GM19023 (cell line): ENCODE results near the gene CLIP2.
"Not testable (repeated sequence)": the region's sequence is repeated elsewhere in the genome, so short reads cannot be mapped to it uniquely, and the experiment has no call there.

ENCODE experiments used
- ATAC-seq: cut with Tn5 transposase; IDR thresholded peaks from one replicate; pipeline ENCODE4 v1.9.1; 2021; ENCODE audit warnings: mild to moderate bottlenecking, moderate library complexity; ENCODE audit not compliant: unreplicated experiment

The CLIP2 gene

DNA sequence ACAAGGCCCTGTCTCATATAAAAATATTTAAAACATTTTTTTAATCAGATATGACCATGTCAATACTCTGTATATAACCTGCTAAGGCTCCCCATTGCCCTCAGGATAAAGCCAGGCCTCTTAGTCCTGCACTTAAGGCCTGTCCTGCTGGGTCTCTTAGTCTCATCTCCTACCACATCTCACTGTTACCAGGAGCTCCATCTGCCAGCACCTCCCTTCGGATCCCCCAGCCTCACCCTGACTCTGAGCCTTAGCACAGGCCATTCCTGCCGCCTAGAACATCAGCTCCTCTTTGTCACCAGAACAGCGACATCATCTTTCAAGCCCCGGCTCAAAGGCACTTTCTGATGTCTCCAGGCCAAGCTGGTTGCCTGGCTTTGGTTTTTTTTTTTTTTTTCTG is 138.8 kb downstream of the CLIP2 start:
- ATAC-seq: no peak

GRCh38 chr7:74429153-74429747 is 140.0 kb downstream of the CLIP2 start:
- ATAC-seq: no peak

DNA sequence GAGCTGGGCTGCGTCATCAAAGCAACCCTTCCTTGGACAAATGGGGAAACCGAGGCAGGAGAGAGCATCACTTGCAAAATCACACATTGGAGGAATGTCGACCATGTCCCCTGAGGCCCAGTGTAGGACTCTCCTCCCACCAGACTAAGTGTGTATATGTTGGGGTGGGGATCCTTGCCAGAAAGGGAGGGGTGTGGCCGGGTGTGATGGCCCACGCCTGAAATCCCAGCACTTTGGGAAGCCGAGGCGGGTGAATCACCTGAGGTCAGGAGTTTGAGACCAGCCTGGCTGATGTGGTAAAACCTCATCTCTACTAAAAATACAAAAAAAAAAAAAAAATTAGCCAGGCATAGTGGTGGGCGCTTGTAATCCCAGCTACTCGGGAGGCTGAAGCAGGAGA is 141.2 kb downstream of the CLIP2 start:
- not testable (repeated sequence) for ATAC-seq

GRCh38 chr7:74430961-74431466 is 141.8 kb downstream of the CLIP2 start:
- no peak for ATAC-seq

GRCh38 chr7:74437291-74437571 is 148.0 kb downstream of the CLIP2 start:
- not testable (repeated sequence) for ATAC-seq

DNA sequence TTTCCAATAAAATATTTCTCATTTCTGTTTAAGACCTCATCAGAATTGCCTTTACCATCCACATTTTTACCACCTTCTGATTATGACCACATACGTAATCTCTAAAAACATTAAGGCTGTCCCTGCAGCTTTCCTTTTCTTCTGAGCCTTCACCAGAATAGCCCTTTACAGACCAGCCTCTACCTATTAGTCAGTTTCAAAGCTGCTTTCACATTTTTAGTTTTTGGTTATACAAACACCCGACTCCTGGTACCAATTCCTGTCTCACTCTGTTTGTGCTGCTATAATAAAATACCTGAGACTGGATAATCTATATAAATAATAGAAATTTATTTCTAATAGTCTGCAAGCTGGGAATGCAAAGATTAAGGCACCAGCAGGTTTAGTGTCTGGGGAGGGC is 149.1 kb downstream of the CLIP2 start:
- no peak for ATAC-seq

DNA sequence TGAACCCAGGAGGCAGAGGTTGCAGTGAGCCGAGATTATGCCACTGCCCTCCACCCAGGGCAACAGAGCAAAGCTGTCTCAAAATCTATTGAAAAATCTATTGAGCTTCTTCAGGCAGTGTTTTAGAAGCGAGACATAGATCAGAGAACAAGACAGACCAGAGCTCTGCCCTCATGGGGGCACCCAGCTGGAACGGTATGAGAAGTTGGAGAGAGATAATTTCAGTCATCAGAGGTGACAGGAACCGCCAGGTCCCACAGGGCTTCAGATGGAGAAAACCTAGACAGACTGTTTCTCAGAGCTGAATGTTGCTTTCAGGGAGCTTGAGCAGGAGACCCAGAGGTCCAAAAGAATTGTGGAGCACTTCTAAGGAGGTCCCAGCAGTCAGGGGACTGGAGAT is 150.3 kb downstream of the CLIP2 start:
- ATAC-seq: no peak

DNA sequence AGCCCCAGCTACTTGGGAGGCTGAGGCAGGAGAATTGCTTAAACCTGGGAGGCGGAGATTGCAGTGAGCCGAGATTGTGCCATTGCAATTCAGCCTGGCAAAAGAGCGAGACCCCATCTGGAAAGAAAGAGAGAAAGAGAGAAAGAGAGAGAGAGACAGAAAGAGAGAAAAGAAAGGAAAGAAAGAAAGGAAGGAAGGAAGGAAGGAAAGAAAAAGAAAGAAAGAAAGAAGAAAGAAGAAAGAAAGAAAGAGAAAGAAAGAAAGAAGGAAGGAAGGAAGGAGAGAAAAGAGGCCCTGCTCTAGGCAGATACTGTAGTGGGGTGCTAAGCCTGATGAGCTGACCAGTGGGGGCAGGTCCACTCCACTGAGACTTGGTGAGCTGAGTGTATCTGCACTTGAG is 150.9 kb downstream of the CLIP2 start:
- not testable (repeated sequence) for ATAC-seq

DNA sequence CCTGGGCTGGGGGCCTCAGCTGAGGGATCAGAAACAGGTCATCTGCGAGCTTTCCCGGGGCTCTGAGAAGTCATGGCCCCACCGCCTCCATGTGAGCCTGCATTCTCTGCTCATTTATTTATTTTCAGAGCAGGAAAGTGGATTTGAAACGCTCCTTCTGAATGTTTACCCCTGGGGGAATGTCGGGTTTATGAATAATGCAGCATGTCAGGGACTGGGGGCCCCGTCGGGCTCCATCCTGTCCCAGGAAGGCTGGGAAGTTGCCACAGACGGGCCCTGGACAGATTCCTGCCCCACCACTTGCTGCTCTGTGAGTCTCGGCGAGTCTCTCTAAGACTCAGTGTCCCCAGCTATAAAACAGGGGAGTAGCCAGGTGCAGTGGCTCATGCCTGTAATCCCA is 152.6 kb downstream of the CLIP2 start:
- no peak for ATAC-seq

DNA sequence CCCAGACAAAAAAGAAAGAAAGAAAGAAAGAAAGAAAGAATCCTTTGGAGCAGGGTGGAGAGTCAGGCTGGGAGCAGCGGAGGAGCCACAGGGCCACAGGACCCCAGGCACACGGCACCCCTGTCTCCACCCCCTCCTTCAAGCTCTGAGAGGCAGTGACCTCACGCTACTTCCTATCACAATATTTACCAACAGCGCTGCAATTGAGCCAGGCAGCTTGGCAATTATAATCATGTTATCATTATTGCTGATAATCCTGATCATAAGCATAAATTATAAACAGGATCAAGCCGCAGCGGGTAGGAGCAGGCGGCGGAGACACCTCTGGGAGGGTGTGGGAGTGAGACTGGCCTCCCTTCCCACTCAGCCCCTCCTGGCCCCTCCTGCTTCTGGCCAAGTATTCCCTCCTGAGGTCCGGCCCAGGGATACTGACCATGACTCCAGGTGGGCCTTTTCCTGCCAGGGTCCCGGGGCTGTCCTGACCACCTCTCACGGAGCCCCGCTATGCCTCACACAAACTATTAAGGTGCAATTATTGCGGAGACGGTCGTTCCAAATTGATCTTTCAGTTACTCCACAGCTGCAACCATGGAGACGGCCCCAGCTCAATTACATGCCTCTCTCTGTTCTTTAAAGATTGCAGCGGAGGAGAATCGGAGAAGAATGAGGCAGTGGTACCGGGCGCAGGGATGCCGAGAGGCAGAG is 154.5 kb downstream of the CLIP2 start:
- no peak for ATAC-seq

GRCh38 chr7:74449144-74449543 is 159.9 kb downstream of the CLIP2 start:
- no peak for ATAC-seq

GRCh38 chr7:74449809-74450397 is 160.7 kb downstream of the CLIP2 start:
- no peak for ATAC-seq

- no peak for ATAC-seq
These were observed 163.6 kb downstream of the CLIP2 start for GRCh38 chr7:74452748-74453321.

DNA sequence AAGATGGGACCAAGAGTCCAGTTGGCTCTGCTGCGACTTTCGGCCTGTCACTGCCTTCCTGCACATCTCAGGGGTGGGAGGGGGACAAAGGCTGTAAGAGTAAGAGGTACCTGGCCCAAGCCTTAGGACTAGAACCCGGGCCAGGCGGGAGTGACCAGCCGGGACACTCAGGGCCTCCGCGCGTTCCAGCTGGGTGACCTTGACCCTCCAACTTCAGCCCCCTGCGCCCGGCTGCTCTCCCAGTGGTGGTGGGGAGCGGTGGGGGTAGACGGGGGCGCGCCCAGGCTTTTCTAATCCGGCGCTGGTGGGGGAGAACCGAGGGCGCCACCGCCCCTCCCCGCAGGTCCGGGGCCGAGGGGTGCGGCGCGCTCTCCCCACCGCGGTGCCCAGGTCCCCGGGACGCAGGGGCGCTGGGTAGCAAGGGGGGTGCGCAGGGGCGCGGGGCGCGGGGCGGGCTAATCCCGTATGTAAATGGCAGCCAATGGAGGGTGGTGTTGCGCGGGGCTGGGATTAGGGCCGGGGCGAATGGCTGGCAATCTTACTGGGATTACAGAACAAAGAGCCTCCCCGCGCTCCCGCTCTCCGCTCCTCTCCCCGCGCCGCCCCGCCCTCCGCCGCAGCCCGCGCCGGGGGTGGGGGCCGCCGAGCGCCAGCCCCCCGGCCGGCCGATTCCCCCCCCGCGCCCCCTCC is 164.3 kb downstream of the CLIP2 start, which contains the start of gene GTF2IRD1:
GTF2IRD1 (plus strand) TSS at position 585 of the 690 bp plus-strand sequence. CDS start 54,175 bp downstream, outside the sequence.
- ATAC-seq: no peak

DNA sequence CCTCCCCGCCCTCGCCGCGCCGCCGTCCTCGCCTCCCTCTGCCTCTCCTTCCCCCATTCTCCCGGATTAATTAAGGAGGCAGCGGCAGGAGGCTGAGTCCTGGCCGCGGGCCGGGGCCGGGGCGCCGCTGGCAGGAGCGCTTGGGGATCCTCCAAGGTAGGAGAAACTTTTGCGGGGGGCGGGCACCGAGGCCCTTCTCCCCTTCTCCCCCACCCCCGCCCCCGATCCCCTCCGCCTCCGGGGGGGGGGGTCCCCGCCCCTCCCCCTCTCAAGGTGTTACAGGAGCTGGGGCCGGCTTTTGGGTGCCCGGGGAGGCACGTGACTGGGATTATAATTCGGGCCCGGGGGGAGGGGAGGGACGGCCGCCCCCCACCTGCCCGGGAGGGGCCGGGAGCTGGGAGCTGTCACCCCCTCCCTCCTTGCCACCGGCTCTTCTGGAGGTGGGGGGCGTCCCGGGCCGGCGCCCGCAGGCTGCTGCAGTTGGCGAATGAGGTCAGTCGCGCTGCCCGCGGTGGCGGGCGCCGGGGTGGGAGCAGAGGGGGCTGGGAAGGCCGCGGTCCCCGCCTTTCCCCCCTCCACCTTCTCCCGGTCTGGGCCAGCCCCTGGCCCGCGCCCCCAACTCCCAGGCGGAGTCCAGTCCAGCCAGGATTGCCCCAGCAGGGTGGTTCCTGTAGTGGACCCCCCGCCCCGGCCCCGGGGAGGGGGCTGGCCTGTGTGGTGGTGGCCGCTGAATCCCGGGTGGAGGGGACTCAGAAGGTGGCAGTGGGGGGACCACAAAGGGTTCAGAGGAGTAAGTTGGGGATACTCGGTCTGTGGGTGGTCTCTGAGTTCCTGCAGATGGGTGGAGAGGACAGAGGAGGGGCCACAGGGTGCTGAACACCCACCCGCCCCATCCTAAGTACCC is 165.1 kb downstream of the CLIP2 start:
- ATAC-seq: no peak

- ATAC-seq: no peak
These were observed 165.7 kb downstream of the CLIP2 start for GRCh38 chr7:74454925-74455288.

DNA sequence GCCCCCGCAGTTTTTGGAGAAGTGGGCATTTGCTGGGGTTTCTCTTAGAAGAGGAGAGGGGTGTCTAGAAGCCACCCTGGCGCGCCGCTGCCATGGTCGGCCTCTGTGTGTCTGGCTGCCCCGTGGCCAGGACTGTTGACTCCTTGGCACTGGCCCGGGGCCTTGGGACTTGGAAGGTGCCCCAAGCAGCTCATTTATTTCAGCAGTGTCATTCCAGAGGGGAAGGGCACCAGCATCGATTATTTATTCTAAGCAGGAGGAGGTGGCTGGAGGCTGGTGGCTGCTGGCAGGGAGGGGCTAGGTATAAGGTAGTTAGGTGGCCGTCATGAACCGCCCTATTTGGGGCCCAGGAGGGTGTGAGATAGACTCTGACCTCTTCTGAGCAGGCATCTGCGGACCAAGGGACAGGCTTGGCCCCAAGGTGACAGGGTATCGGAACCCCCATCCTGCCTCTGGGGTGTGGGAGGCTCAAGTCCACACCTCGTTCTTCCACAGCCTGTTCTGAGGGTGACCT is 166.1 kb downstream of the CLIP2 start:
- ATAC-seq: no peak
